Measurements from ENCODE around the gene VPS13C. TPM values are rescaled to one million over a fixed set of nuclear protein-coding genes. Genes with fewer than 3 reads are reported as not detected.

The VPS13C gene
- total RNA-seq, 1 experiment from 2014 or later: 20.9 TPM

DNA sequence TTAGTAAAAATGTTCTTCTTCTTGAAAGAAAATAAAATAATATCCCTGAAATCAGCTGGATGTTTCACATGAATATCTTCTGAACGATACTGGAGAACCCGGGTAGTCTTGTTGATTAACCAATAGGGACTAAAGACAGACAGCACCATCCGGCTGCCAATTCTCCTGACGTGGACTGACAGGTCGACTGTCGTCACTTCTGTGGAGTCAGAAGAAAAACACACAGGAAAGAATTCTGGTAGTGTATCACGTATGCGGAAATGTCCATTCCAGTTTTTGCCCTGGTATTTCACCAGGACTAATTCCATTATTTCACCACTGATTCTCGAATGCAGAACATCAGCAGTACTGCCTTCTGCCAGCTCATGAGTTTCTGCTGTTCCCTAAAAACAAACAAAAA, 144.6 kb downstream of the VPS13C start:
- Mint-ChIP-seq H3K4me3 (no peak overlapping the region), H3K9me3 (no peaks in the 10 kb centered on the region), H3K27me3 (ENCODE audit: low read depth) (no peaks in the 10 kb centered on the region), H3K27ac (no peak overlapping the region), H3K4me1 (no peaks in the 10 kb centered on the region), H3K36me3 (peaks cover 10% of the 10 kb centered on the region)
- ATAC-seq (no peak), DNase-seq (ENCODE audit: low spot score) (no peak)
- CTCF ChIA-PET: no interaction called here
- POLR2A ChIA-PET: no interaction called here
- TF ChIP-seq, protein P1, sequence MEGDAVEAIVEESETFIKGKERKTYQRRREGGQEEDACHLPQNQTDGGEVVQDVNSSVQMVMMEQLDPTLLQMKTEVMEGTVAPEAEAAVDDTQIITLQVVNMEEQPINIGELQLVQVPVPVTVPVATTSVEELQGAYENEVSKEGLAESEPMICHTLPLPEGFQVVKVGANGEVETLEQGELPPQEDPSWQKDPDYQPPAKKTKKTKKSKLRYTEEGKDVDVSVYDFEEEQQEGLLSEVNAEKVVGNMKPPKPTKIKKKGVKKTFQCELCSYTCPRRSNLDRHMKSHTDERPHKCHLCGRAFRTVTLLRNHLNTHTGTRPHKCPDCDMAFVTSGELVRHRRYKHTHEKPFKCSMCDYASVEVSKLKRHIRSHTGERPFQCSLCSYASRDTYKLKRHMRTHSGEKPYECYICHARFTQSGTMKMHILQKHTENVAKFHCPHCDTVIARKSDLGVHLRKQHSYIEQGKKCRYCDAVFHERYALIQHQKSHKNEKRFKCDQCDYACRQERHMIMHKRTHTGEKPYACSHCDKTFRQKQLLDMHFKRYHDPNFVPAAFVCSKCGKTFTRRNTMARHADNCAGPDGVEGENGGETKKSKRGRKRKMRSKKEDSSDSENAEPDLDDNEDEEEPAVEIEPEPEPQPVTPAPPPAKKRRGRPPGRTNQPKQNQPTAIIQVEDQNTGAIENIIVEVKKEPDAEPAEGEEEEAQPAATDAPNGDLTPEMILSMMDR (IDR thresholded peaks at IDR 0.05): no peak
- TF ChIP-seq ZNF317 (CRISPR knock-in tag; IDR thresholded peaks at IDR 0.05; ENCODE audit: borderline replicate concordance, low read depth) (no peak), GABPB1 (CRISPR knock-in tag; IDR thresholded peaks at IDR 0.05) (no peak), ZNF138 (CRISPR knock-in tag; conservative IDR thresholded peaks at IDR 0.05) (no peak), ZNF423 (CRISPR knock-in tag; IDR thresholded peaks at IDR 0.05) (no peak), GRHL2 (CRISPR knock-in tag; IDR thresholded peaks at IDR 0.05; ENCODE audit: insufficient replicate concordance, severe bottlenecking) (no peak), PRRX2 (CRISPR knock-in tag; IDR thresholded peaks at IDR 0.05) (no peak), SP1 (CRISPR knock-in tag; conservative IDR thresholded peaks at IDR 0.05) (no peak), ZNF121 (CRISPR knock-in tag; IDR thresholded peaks at IDR 0.05) (no peak)
- TF ChIP-seq, protein P2, sequence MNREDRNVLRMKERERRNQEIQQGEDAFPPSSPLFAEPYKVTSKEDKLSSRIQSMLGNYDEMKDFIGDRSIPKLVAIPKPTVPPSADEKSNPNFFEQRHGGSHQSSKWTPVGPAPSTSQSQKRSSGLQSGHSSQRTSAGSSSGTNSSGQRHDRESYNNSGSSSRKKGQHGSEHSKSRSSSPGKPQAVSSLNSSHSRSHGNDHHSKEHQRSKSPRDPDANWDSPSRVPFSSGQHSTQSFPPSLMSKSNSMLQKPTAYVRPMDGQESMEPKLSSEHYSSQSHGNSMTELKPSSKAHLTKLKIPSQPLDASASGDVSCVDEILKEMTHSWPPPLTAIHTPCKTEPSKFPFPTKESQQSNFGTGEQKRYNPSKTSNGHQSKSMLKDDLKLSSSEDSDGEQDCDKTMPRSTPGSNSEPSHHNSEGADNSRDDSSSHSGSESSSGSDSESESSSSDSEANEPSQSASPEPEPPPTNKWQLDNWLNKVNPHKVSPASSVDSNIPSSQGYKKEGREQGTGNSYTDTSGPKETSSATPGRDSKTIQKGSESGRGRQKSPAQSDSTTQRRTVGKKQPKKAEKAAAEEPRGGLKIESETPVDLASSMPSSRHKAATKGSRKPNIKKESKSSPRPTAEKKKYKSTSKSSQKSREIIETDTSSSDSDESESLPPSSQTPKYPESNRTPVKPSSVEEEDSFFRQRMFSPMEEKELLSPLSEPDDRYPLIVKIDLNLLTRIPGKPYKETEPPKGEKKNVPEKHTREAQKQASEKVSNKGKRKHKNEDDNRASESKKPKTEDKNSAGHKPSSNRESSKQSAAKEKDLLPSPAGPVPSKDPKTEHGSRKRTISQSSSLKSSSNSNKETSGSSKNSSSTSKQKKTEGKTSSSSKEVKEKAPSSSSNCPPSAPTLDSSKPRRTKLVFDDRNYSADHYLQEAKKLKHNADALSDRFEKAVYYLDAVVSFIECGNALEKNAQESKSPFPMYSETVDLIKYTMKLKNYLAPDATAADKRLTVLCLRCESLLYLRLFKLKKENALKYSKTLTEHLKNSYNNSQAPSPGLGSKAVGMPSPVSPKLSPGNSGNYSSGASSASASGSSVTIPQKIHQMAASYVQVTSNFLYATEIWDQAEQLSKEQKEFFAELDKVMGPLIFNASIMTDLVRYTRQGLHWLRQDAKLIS (CRISPR knock-in tag; IDR thresholded peaks at IDR 0.05; ENCODE audit: borderline replicate concordance): no peak
- TF ChIP-seq, protein P3, sequence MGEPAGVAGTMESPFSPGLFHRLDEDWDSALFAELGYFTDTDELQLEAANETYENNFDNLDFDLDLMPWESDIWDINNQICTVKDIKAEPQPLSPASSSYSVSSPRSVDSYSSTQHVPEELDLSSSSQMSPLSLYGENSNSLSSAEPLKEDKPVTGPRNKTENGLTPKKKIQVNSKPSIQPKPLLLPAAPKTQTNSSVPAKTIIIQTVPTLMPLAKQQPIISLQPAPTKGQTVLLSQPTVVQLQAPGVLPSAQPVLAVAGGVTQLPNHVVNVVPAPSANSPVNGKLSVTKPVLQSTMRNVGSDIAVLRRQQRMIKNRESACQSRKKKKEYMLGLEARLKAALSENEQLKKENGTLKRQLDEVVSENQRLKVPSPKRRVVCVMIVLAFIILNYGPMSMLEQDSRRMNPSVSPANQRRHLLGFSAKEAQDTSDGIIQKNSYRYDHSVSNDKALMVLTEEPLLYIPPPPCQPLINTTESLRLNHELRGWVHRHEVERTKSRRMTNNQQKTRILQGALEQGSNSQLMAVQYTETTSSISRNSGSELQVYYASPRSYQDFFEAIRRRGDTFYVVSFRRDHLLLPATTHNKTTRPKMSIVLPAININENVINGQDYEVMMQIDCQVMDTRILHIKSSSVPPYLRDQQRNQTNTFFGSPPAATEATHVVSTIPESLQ (CRISPR knock-in tag; IDR thresholded peaks at IDR 0.05): no peak
- TF ChIP-seq, protein P4, sequence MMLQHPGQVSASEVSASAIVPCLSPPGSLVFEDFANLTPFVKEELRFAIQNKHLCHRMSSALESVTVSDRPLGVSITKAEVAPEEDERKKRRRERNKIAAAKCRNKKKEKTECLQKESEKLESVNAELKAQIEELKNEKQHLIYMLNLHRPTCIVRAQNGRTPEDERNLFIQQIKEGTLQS (CRISPR knock-in tag; conservative IDR thresholded peaks at IDR 0.05): no peak

DNA sequence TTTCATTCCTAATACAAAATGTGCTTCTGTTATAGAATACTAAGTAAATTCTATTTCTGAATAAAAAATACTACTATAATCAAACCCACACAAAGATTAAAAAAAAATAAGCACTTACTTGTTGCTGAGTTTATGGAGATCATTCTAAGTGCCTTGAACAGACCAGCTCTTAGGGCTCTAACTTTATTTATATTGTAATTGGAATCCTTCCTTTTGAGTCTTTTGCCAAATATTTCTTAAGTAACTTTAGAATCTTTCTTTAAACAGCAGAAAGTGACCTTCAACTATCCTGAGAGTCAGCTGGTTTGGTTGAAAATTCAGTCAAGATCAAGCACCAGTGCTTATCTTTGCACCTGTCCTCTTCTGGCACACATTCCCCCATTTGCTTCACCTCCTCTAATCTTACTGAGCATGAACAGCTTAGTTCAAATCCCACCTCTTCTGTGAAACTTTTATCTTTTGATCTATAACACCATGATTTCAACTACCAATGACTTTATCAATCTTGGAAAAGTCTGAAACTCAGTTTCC, 149.3 kb downstream of the VPS13C start:
- H3K4me1 Mint-ChIP-seq: no peaks in the 10 kb centered on the region
- TF ChIP-seq NR1H2 (CRISPR knock-in tag; IDR thresholded peaks at IDR 0.05) (no peak), ZBTB21 (CRISPR knock-in tag; IDR thresholded peaks at IDR 0.05; ENCODE audit: borderline replicate concordance) (no peak), TEAD4 (CRISPR knock-in tag; IDR thresholded peaks at IDR 0.05) (no peak), PRRX2 (CRISPR knock-in tag; IDR thresholded peaks at IDR 0.05) (no peak), GABPB1 (CRISPR knock-in tag; IDR thresholded peaks at IDR 0.05) (no peak), ETV6 (CRISPR knock-in tag; IDR thresholded peaks at IDR 0.05) (no peak), GRHL2 (CRISPR knock-in tag; IDR thresholded peaks at IDR 0.05; ENCODE audit: insufficient replicate concordance, severe bottlenecking) (no peak), HMGA2 (CRISPR knock-in tag; IDR thresholded peaks at IDR 0.05) (no peak)
- TF ChIP-seq, protein P5, sequence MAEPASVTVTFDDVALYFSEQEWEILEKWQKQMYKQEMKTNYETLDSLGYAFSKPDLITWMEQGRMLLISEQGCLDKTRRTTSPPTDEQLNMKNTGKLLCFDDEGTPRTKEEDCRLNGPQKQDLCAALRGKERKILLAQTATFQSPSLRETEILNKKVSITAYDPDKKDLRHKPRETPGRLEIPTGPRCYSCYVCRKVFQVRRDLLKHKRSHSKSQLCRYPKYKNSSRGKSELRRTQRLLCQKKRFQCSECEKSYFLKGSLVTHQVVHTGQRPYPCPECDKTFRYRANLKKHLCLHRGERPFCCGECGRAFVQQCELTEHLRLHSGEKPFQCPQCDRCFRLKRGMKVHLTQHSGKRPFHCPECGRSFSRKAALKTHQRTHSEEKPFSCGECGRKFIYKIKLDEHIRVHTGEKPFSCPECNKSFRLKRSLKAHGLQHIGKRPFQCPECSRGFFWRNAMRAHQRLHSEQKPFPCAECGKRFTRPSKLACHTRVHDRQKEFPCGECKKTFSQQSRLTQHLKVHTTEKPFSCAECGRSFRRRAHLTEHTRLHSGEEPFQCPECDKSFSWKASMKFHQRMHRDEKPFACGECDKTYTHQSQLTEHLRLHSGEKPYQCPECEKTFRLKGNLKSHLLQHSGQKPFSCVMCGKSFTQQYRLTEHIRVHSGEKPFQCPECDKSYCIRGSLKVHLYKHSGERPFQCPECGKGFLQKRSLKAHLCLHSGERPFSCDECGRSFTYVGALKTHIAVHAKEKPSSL (CRISPR knock-in tag; conservative IDR thresholded peaks at IDR 0.05): no peak
- POLR2A ChIA-PET: no interaction called here
- H3K9me3 Mint-ChIP-seq: no peaks in the 10 kb centered on the region
- no peaks in the 10 kb centered on the region for H3K27me3 Mint-ChIP-seq (ENCODE audit: low read depth)
- H3K27ac Mint-ChIP-seq: no peak overlapping the region
- H3K4me3 Mint-ChIP-seq: no peak overlapping the region
- CTCF ChIA-PET: interaction anchor here (1.0 kb wide), 1 partner anchor 149 kb away, joined by 3 read pairs; the partner anchor contains the start of gene VPS13C
- ATAC-seq: no peak
- peaks cover 5% of the 10 kb centered on the region for H3K36me3 Mint-ChIP-seq
- DNase-seq (ENCODE audit: low spot score): no peak

All from WTC11 (cell line).